GM23248 (cell line): ENCODE results near the gene PTPRD.

Experiments used
- EZH2 ChIP-seq: fragments of 200-600 bp; sonication (generic); IDR thresholded peaks from 2 replicates; pipeline ENCODE4 v1.6.1; 2018; ENCODE audit warnings: antibody characterized with exemption, mild to moderate bottlenecking; ENCODE audit not compliant: insufficient read depth, poor library complexity, severe bottlenecking
- EZH2phosphoT487 ChIP-seq: fragments of 200-600 bp; sonication (generic); IDR thresholded peaks from 2 replicates; pipeline ENCODE4 v1.6.1; 2018; ENCODE audit warnings: antibody characterized with exemption, moderate library complexity, mild to moderate bottlenecking, low read depth; ENCODE audit not compliant: insufficient read depth

DNA sequence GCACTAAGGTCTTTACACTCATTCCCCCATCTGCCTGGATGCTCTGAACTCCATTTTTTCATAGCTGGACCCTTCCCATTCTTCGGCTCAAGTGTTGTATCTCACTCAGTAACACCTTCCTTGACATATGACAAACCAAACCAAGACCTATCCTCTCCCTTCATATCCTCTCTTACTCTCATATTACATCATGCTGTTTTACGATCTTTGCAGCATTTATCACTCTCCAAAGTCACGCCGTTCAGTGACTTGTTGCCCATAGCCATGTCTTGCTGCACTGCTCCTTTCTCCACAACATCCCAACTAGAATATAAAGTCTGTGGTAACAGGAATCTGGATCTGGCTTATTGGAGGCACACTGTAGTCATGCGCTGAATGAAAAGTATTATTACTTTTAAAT is 1889.6 kb downstream of the PTPRD start:
- no peak for TF ChIP-seq EZH2phosphoT487
- TF ChIP-seq EZH2, result no peak
